Spleen (tissue), 7 donors: ENCODE results near the gene GNPTG.

Source experiments
- POLR2A ChIP-seq, 3 donors: fragments of 450-650 bp; IDR thresholded peaks; one replicate each; pipeline ENCODE4 v1.5.1; 2017; ENCODE audit warnings: antibody characterized with exemption in 3 of 3, mild to moderate bottlenecking in 1 of 3
- POLR2AphosphoS5 ChIP-seq, 3 donors: sonication (generic); formaldehyde crosslinking; IDR thresholded peaks; one replicate each; pipeline ENCODE4 v1.5.1; 2017; ENCODE audit warnings: antibody characterized with exemption in 3 of 3
- TF ChIP-seq, protein P1 (sequence below), 11 experiments: fragments of 200-600 bp in 7 of 11; fragments of 450-650 bp in 4 of 11; sonication (generic) in 4 of 11; IDR thresholded peaks in 8 of 11; conservative IDR thresholded peaks in 3 of 11; 1 replicate in 7 of 11; 2 replicates in 4 of 11; pipeline versions ENCODE4 v1.4.0 to v1.8.0; 2016 to 2021; ENCODE audit warnings: antibody characterized with exemption in 11 of 11, inconsistent platforms in 4 of 11, mild to moderate bottlenecking in 1 of 11
- donor health status: DM: no; HTN: no; CAD: no; lungs with moderate emphysema.
- donor health status: DM: no; HTN: no; CAD: no.
- donor health status: DM: no; HTN: no; CAD: no.

DNA sequence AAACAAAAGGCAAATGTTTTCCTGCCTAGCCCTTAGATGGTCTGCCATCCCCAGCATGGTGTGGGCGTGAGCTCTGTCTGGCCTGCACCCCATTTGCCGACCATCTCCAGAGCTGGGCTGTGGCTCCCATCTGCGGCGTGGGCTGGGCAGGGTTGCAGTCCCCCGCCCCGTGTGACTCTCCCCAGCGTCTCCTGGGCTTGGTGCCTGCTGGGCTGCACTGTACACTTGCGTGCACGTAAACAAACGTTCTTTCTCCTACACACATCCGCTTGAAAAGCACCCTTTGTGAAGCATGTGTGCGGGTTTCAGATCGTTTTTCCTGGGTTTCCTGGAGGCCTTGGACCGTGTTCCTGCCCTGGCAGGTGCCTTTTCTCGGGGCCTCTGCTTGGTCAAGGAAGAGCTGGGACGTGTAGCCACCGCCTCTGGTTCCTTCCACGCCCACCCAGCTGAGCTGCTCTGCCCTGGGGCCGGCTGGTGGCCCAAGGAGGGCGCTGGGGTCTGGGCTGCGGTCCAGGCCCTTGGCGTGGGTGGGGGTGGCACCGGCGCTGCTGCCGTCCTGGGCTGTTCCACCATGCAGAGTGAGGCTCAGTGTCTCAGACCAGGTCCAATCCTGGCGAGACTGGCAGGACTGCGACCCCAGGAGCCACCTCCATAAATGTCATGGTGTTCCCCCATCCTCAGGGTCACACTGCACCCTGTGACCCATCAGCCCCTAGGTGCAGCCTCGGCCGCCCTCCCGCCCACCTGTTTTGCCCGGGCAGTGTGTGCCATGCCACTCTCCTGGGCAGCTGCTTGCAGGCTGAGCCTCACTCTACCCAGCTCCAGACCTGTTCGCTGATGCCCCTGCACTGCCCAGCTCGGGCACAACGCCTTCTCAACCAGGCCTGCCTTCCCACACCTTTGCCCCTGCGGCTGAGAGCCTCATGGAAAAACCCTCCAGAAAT, 28.2 kb upstream of the GNPTG start:
- no peak for TF ChIP-seq POLR2A (IDR thresholded peaks at IDR 0.05)
- TF ChIP-seq, protein P1, sequence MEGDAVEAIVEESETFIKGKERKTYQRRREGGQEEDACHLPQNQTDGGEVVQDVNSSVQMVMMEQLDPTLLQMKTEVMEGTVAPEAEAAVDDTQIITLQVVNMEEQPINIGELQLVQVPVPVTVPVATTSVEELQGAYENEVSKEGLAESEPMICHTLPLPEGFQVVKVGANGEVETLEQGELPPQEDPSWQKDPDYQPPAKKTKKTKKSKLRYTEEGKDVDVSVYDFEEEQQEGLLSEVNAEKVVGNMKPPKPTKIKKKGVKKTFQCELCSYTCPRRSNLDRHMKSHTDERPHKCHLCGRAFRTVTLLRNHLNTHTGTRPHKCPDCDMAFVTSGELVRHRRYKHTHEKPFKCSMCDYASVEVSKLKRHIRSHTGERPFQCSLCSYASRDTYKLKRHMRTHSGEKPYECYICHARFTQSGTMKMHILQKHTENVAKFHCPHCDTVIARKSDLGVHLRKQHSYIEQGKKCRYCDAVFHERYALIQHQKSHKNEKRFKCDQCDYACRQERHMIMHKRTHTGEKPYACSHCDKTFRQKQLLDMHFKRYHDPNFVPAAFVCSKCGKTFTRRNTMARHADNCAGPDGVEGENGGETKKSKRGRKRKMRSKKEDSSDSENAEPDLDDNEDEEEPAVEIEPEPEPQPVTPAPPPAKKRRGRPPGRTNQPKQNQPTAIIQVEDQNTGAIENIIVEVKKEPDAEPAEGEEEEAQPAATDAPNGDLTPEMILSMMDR (IDR thresholded peaks at IDR 0.05 in 8 of 11, conservative IDR thresholded peaks at IDR 0.05 in 3 of 11): no peak
- TF ChIP-seq POLR2AphosphoS5 (IDR thresholded peaks at IDR 0.05): peak; percentile 34 to 64 (median 47)
